ENCODE results near the gene CCSER2.
A peak's percentile ranks its signal among the peaks of the same experiment; 100 is the strongest.

Gene CCSER2

GRCh38 chr10:84541289-84541637 lies 212.9 kb downstream of the CCSER2 start:
- DNase-seq, result no peak
- H3K27me3 ChIP-seq (replicated peaks), result no peaks in the 10 kb centered on the region
- in situ Hi-C loops (cut with HindIII; ENCODE audit: low pct_ligation_motif_present, low sequenced_read_pairs), result loop anchor here (25.0 kb wide), 1 partner anchor 279 kb away; no protein-coding TSS in a partner anchor
- H3K36me3 ChIP-seq (replicated peaks), result no peaks in the 10 kb centered on the region
- no peak for TF ChIP-seq CTCF (IDR thresholded peaks at IDR 0.05; ENCODE audit: low read depth, low read length, missing control alignments)
- peak overlapping the region; percentile 51 for H3K4me3 ChIP-seq (ENCODE audit: low read depth, low read length)
- H3K27ac ChIP-seq, result no peak overlapping the region

GRCh38 chr10:84542522-84543490 lies 214.4 kb downstream of the CCSER2 start:
- DNase-seq, result no peak
- Histone ChIP-seq H3K27me3 (replicated peaks) (no peaks in the 10 kb centered on the region), H3K4me3 (ENCODE audit: low read depth, low read length) (no peak overlapping the region), H3K36me3 (replicated peaks) (no peaks in the 10 kb centered on the region), H3K27ac (no peak overlapping the region)
- no peak for TF ChIP-seq CTCF (IDR thresholded peaks at IDR 0.05; ENCODE audit: low read depth, low read length, missing control alignments)
- in situ Hi-C loops (cut with HindIII; ENCODE audit: low pct_ligation_motif_present, low sequenced_read_pairs), result loop anchor here (25.0 kb wide), 1 partner anchor 281 kb away; no protein-coding TSS in a partner anchor

- H3K36me3 ChIP-seq (replicated peaks), result no peaks in the 10 kb centered on the region
- no peak overlapping the region for H3K4me3 ChIP-seq (ENCODE audit: low read depth, low read length)
- DNase-seq, result peak; percentile 29
- no peak for TF ChIP-seq CTCF (IDR thresholded peaks at IDR 0.05; ENCODE audit: low read depth, low read length, missing control alignments)
- no peaks in the 10 kb centered on the region for H3K27me3 ChIP-seq (replicated peaks)
- in situ Hi-C loops (cut with HindIII; ENCODE audit: low pct_ligation_motif_present, low sequenced_read_pairs), result loop anchor here (25.0 kb wide), 1 partner anchor 282 kb away; no protein-coding TSS in a partner anchor
- no peak overlapping the region for H3K27ac ChIP-seq
These were observed 215.6 kb downstream of the CCSER2 start for GRCh38 chr10:84543948-84544347.

- in situ Hi-C loops (cut with HindIII; ENCODE audit: low pct_ligation_motif_present, low sequenced_read_pairs), result loop anchor here (25.0 kb wide), 1 partner anchor 283 kb away; no protein-coding TSS in a partner anchor
- Histone ChIP-seq H3K4me3 (ENCODE audit: low read depth, low read length) (no peak overlapping the region), H3K27ac (no peak overlapping the region), H3K27me3 (replicated peaks) (no peaks in the 10 kb centered on the region), H3K36me3 (replicated peaks) (no peaks in the 10 kb centered on the region)
- no peak for TF ChIP-seq CTCF (IDR thresholded peaks at IDR 0.05; ENCODE audit: low read depth, low read length, missing control alignments)
- DNase-seq, result no peak
These were observed 217.3 kb downstream of the CCSER2 start for GRCh38 chr10:84545651-84546050.

GRCh38 chr10:84546609-84547008 lies 218.2 kb downstream of the CCSER2 start:
- Histone ChIP-seq H3K4me3 (ENCODE audit: low read depth, low read length) (no peak overlapping the region), H3K27me3 (replicated peaks) (no peaks in the 10 kb centered on the region), H3K27ac (no peak overlapping the region), H3K36me3 (replicated peaks) (no peaks in the 10 kb centered on the region)
- TF ChIP-seq CTCF (IDR thresholded peaks at IDR 0.05; ENCODE audit: low read depth, low read length, missing control alignments), result no peak
- no peak for DNase-seq
- in situ Hi-C loops (cut with HindIII; ENCODE audit: low pct_ligation_motif_present, low sequenced_read_pairs), result loop anchor here (25.0 kb wide), 1 partner anchor 284 kb away; no protein-coding TSS in a partner anchor

Data from brain microvascular endothelial cell (primary cell).